C4-2B (cell line): ENCODE measurements around the gene QTRT2.

Source experiments
- H3K27ac ChIP-seq: fragments of 450-650 bp; 2 replicates; pipeline ENCODE4 v1.5.1; 2017
- CTCF ChIP-seq: fragments of 450-650 bp; conservative IDR thresholded peaks from 2 replicates; pipeline ENCODE4 v1.5.1; 2017; ENCODE audit warnings: mild to moderate bottlenecking
- ZFX ChIP-seq: fragments of 450-650 bp; IDR thresholded peaks from 2 replicates; pipeline ENCODE4 v1.6.1; 2017

Gene QTRT2

GRCh38 chr3:114056130-114057010 is at the start of gene QTRT2, which contains the start of gene CCDC191:
Gene QTRT2, plus strand, starts transcription at chr3:114056737. Its CDS starts 8,521 bp downstream, at chr3:114065258.
Gene CCDC191, minus strand, starts transcription at chr3:114056526. Its CDS starts 60 bp downstream, at chr3:114056466.
- peak within 1 kb of the TSS; percentile 81 for H3K27ac ChIP-seq
- TF ChIP-seq CTCF = no peak
- TF ChIP-seq ZFX = no peak

- TF ChIP-seq CTCF (no peak), ZFX (no peak)
- no peak overlapping the region for H3K27ac ChIP-seq
These were observed 45.3 kb upstream of the QTRT2 start for GRCh38 chr3:114011059-114011797.

GRCh38 chr3:114014211-114014610 is 42.3 kb upstream of the QTRT2 start:
- H3K27ac ChIP-seq = no peak overlapping the region
- TF ChIP-seq ZFX (no peak), CTCF (no peak)

- H3K27ac ChIP-seq = no peak overlapping the region
- no peak for TF ChIP-seq ZFX
- TF ChIP-seq CTCF = no peak
These were observed 37.1 kb upstream of the QTRT2 start for GRCh38 chr3:114019486-114019885.

GRCh38 chr3:114020907-114021306 is 35.6 kb upstream of the QTRT2 start:
- H3K27ac ChIP-seq = no peak overlapping the region
- TF ChIP-seq ZFX (no peak), CTCF (no peak)

GRCh38 chr3:114022145-114022802 is 34.3 kb upstream of the QTRT2 start:
- H3K27ac ChIP-seq = no peak overlapping the region
- TF ChIP-seq CTCF = no peak
- TF ChIP-seq ZFX = no peak
